Smooth muscle cell of the pulmonary artery (primary cell): ENCODE results near the gene HLA-C. TPM values are rescaled to one million over a fixed set of nuclear protein-coding genes. Genes with fewer than 3 reads are reported as not detected.

ENCODE experiments used
- total RNA-seq: library from RNA; depleted of rRNA; stranded (reverse); fragments of >200 nt; gene quantifications from 2 replicates; pipeline ENCODE4 v1.2.3, GENCODE V29; 2014

Gene HLA-C
- total RNA-seq = 210 and 957 TPM in 2 replicates

GRCh38 chr6:31271641-31272357 is at the start of gene HLA-C:
TSS of gene HLA-C (minus strand) at chr6:31272092. CDS start at chr6:31272071, 21 bp downstream.

Other genes with a start within 250 kb of the HLA-C start
- gene C6orf15, start 159.5 kb downstream of the HLA-C start, total RNA-seq = not detected in 2 replicates
- gene PSORS1C1, start 157.3 kb downstream of the HLA-C start, total RNA-seq = 2.0 and 3.6 TPM in 2 replicates
- not detected in 2 replicates for gene CDSN, start 151.6 kb downstream of the HLA-C start, total RNA-seq
- gene PSORS1C2, start 133.0 kb downstream of the HLA-C start, total RNA-seq = not detected in 2 replicates
- 13.7 and 14.9 TPM in 2 replicates for gene CCHCR1, start 114.3 kb downstream of the HLA-C start, total RNA-seq
- 5.4 and 7.9 TPM in 2 replicates for gene TCF19, start 113.5 kb downstream of the HLA-C start, total RNA-seq
- 0.66 and 1.3 TPM in 2 replicates for gene POU5F1, start 101.4 kb downstream of the HLA-C start, total RNA-seq
- 299 and 693 TPM in 2 replicates for gene HLA-B, start 85.1 kb upstream of the HLA-C start, total RNA-seq
- gene MICA, start 131.5 kb upstream of the HLA-C start, total RNA-seq = 45.9 and 164 TPM in 2 replicates
- 14.8 and 15.8 TPM in 2 replicates for gene MICB, start 226.1 kb upstream of the HLA-C start, total RNA-seq